Measurements from ENCODE around the gene AP5Z1.

- TF ChIP-seq POLR2A (IDR thresholded peaks at IDR 0.05; ENCODE audit: extremely low read depth, insufficient read length) (no peak), MAX (IDR thresholded peaks at IDR 0.05; ENCODE audit: low read depth, low read length) (no peak)
Observed at GRCh38 chr7:4763794-4764185, 11.6 kb upstream of the AP5Z1 start.

Measured in NB4 (cell line).